NCI-H524 (cell line): ENCODE results near the gene RBMS3.
"Not testable (repeated sequence)": the region's sequence is repeated elsewhere in the genome, so short reads cannot be mapped to it uniquely, and the experiment has no call there.

Source experiments
- DNase-seq, 2 experiments: peaks; one replicate each; lab custom pipeline; 2025; lab: John Stamatoyannopoulos, UW

The RBMS3 gene

DNA sequence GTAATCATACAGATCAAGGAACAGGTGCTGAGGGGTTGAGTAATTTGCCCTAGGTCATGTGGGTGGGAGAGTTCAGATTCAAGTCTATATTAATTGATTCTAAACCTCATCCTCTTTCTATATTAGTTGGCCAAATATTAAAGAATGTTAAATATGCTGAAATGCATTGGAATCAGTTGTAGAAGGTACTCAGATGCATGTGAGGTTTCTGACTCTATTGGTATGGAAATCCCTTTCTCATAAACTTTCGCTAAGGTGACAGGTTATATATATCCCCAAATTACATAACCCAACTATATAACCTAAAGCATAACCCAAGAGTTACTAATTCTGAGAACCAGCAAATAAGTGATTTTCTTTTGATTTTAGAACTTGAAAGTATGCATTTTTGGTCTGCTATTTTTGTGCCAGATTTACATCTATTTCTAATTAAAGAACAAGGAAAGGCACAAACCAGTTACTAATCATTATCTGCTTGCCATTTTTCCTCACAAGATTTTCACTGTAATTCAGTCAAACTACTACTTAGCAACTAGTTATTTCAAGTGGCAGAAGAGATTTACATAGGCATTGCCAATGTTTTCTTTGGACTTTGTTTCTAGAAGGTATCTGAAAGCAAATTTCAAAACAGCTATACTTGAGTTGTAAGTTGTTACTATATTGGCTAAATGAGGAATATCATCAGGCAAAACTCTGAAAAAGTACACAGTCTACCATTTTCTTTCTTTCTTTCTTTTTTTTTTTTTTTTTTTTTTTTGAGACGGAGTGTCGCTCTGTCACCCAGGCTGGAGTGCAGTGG, 201.3 kb downstream of the RBMS3 start:
- no peak for DNase-seq

DNA sequence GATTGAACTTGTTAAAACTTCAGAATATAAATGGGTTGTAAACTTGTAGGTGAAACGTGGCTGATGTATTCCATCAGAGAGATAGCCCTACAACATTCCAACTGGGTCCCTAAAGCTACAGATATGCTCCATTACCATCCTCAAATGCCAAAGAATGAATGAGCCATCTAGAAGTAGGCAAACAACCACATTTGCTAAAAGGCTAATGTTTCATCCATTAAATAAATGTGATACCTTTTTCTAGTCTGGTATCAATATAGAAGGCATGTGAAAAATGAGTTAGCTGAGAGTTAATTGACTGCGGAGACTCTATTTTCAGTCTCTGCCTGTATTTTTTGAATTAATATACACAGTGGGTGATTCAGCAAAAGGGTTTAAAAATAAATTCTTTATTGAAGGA, 203.8 kb downstream of the RBMS3 start:
- no peak for DNase-seq

DNA sequence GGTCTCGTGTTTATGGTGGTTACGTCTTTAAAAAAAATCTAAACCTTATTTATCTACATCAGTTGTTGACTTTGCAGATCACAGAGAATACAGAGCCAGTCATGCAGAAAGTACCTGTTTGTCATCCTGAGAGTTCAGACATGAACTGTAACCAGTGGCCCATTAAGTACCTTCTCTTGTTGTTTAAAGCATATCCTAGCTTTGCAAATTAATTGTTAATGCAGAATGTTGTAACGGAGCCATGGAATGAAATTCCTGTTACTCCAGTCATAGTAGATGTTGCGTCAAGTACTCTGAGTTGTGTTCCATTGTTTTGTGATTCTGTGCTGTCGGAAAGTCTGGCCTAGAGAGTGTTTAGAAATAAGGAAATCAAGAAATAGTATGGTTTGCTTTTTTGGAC, 205.2 kb downstream of the RBMS3 start:
- no peak for DNase-seq

DNA sequence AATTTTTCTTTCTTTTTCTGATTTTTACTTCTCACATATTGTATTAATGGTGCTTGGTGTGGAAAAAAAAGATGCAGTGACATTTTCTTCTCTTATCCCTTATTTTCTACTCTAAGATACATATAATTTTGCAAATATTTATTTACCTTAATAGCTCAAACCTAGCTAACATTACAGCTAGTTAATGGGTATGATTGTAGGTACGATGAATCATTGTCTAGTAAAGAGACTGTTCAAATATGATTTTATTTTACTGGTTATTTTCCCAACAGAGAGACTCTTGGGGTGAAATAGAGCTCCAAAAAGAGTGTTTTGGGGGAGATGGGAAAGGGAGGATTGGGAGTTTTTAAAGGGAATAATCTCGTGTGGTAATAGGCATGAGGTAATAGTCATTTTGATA, 206.0 kb downstream of the RBMS3 start:
- no peak for DNase-seq

DNA sequence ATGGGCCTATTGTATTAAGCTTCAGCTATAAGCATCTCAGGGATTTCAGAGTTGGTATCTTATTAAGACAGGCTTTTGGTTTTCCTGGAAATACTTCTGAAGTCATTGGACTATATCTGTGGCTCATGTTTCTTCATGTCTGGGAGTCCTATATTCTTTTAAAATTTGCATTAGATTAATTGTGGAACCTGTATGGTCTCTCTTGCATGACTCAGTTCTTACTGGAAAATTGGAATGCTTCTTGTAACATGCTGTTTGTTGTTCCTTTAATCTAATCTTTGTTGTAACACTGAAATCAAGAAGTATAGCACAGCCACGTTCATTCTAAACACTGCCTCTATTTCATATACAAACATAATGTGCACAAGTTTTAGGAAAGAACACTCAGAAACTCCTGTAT, 208.1 kb downstream of the RBMS3 start:
- no peak for DNase-seq

DNA sequence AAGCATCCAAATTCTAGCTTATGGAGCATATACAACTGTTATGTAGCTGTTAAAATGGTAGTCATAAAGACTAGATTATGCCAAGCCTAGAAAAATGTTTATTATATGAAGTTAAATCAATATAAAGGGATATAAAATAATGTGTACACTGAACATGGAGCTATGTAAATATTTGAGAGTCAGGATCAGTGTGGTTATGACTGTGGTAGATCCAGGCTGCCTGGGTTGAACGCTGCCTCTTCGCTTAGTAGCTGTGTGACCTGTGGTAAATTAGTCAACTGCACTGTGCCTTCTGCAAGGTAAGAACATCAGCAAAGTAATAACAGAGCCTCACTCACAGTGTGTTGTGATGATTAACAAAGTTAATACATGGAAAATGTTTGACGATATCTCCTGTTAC, 212.2 kb downstream of the RBMS3 start:
- DNase-seq, result no peak

DNA sequence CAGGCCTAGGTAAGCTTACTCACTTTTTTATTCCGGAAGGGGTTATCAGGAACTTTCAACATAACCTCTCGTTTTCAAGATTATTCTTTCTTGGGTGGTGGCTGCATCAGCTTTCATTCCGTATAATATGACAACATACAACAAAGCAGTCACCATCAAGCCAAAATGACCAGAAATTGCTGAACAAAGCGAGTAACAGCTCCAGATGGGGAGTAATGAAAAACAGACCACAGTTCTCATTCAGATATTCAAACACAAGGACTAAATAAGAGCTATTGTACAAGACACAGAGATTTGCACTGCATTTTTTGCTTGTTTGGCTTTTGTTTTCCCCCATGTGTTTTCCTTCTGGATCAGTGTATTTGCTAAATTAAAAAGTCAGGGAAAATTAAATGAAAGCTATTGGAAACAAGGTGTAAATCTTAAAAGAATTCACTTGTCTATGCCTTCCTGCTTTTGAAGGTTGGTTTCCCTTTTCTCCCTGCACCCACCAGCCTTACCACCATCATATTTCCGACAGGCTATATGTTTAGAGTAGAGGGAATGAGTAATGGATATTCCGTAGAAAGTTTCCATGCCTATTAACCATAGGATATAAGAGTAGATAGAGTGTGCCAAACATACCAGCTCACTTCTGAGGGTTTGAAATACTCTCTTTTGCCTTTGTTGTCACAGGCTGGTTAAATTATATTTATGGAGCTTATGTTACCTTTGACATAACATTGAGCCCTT, 213.6 kb downstream of the RBMS3 start:
- no peak for DNase-seq

DNA sequence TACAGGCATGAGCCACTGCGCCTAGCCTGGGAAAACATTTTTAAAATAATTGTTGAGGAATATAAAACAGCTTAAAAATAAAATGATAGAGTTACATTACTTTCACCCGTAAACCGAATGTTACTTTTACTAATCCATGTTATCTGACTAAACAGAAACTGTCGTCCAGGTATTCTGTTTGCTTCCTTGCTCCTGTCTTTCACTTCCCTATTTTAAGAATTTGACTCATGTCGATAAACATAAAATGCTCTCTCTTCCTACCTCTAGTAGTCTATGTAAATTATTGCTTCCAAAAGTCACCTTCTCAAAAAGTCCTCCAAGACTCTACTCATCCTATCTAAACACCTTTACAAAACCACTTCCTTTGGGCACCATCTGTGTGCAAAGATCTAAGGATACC, 216.4 kb downstream of the RBMS3 start:
- no peak for DNase-seq

DNA sequence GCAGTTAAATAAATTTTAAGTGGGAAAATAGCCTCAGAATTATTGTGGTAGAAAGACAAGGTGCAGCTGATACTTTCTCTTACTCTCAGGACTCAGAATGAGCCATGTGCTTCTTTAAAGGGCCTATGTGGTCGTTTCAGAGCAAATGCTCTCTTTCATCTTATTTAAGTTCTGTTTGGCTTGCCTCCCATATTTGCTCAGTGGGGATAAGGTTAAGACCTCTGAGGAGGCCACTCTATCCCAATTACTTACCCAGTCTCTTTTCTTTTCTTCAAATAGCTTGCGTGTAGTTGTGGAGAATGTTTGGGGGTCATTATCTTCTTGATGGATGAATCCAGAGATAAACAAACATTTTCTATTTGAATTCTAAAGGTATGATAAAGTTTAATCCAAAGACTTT, 221.9 kb downstream of the RBMS3 start:
- DNase-seq, result no peak

DNA sequence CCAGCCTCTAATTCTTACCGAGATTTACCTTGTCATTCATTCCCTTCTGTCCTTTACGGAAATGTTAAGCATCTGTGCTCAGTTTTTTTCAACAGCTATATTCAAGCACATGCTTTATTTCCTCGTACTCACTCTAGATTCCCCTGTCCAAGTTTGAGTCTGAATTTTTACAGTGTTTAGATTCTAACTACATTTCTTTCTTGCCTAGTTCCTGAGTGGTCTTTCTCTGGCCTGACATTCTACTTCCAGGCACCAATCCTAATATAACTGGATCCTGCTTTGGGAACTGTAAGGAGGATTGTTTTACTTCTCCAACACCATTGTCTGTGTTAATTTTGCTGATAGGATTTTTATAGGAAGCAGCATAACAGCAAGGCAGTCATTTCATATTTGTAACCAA, 222.4 kb downstream of the RBMS3 start:
- no peak for DNase-seq

DNA sequence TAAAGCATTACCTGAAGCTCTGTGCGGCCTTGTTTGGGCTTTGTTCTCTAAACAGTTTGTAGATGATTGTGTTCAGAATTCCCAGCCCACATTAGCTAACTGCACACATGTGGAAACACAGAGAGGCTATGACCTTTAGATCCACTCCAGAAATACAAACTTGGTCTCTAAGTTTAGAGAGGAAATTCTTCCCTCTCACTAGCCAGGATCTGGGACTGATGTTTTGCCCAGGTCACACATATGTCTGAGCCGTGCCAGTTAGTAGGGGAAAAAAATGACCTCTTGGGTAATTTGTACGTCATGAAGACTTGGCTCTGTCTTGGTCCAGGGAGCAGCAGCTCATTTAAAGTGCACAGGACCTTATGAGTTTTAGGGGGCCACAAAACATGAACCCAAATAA, 223.1 kb downstream of the RBMS3 start:
- DNase-seq, result no peak

DNA sequence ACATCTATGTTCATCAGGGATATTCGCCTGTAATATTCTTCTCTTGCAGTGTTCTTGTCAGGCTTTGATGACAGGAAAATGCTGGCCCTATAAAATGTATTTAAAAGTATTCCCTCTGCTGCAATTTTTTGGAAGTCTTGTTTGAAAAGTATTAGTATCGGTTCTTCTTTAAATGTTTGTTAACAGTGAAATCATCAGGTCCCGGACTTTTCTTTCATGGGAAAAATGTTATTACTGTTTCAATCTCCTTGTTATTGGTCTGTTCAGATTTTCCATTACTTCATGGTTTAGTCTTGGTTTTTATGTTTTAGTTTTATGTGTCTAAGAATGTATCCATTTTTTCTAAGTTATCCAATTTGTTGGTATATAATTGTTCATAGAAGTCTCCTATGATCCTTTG, 225.6 kb downstream of the RBMS3 start:
- no peak for DNase-seq

DNA sequence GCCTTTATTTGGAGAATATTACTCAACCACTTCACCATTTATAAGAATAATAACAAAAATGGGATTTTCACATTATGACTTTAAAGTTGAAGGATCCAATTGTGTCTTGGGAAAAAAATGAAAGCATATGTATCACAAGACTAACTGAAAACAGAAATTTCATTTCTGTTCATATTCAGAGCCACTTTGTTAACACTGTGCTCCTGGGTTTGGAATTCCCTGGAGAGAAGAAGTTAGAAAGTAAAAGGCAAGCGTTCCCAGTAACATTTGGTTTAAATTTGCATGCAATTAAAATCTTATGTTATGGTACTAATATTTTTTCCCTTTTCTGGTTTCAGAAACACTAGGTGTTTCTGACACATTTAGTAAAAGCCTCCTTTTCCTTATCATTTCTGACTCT, 230.8 kb downstream of the RBMS3 start:
- no peak for DNase-seq

DNA sequence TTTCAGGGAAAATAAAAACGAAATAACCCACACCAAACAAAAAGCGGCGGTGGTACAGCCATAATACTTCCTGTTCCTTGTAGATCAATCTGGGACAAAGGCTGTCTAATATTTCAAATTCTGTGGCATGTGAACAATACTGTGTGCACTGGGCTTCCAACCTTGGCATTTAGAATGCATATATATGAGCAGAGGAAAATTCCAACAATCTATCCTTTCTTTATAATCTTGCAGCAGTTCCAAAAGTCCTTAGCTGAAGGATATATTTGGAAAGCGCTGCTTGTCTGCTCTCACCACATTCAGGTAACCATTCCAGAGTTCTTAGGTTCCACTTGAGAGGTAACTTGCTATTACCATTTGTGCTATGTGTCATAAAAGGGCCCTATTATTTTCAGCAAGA, 231.8 kb downstream of the RBMS3 start:
- DNase-seq, result no peak

DNA sequence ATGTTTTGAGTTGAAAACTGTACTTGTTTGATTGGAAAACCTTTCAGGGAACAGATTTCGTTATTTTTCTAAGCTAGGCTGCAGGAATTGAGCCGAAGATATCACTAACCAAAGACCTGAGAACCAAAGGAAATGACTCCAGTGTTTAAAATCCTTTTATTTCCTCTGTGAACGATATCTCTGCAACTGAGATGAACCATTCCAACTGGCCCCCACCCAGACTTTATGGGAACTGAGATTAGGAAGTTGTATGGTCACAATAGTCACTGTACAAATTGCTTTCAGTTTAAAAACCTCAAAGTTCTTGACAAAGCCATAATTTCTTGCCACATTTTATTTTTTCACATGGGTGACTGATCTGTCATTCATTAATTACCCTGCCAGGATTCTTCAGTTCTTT, 232.4 kb downstream of the RBMS3 start:
- DNase-seq, result no peak

DNA sequence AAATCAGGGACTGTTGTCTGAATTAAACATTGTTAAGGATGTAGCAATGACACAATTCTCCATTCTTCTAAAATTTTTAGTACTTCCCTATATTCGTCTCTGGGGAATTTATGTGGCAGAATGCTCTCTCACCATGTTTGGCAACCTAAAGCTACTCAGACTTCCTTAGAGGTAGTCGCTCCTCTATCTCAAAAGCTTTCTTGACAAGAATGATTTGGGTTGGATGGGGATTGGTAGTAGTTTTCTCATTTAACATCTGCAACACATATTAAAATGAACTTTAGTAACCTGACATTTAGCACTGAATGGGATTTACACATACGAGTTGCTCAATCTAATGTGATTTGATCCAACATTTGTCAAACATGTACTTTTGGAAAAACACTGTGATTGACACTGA, 233.3 kb downstream of the RBMS3 start:
- no peak for DNase-seq

DNA sequence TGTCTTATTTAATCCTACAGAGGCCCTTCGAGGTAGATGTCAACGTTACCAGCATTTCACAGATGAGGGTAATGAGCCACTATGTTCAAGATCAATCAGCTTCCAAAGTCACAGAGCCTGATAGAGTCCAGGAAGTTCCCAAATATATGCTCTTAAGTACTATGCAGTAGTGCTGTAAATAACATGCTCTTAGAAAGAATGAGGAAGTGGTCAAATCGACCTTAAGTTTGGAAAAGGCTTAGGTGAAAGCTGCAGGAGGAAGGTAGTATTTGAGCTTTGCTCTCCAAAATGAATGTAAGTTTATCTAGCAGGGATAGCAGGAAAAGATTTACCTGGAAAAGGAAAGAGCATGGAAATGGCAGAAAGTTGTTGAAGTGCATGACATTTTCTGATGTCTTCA, 234.0 kb downstream of the RBMS3 start:
- DNase-seq, result no peak

DNA sequence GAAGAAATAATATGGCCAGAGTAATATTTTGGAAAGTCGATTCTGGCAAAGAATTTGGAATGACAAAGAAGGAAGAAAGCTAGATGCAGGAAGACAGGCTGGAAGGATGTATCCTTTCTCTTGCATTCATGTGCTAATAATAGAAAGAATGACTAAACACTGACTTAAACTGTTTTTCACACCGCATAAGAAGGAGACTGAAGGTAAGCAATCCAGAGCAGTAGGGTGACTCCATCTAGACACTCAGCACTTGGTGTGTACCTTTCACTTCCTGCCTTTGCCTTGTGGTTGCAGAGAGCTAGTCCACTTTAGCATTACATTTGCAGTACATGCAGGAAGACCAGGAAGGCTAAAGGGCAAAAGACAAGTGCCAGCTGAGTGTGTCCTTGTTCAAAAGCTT, 234.6 kb downstream of the RBMS3 start:
- DNase-seq, result no peak

DNA sequence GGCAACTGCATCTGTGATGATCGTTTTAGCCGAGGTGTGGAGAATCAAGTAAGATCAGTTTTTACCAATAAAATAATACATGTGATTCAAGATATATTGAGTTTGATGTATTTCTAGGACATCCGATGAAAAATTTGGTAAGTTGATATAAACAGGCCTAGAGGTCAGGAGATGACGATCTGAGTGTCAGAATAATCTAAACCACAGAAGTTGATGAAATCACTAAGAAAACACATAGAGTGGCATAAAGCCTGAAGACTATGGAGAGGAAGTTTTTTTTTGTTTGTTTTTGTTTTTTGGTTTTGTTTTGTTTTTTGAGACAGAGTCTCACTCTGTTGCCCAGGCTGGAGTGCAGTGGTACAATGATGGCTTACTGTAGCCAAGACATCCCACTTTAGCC, 235.3 kb downstream of the RBMS3 start:
- DNase-seq, result no peak

DNA sequence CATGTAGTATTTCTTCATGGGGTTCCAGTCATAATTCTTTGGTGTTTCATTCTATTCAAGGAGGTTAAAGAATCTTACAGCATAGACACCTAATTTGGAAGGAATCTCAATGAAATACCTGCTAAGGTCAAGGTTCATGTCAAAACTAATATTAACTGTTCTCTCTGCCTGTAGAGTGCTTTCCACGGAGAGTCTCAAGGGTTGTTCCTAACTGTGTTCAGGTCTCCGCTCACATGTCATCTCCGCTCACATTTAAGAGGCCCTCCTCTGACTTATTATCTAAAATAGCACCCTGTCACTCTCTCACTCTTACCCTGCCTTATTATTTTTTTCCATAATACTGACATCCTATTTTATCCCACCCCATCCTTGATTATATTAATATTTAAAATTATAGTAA, 239.9 kb downstream of the RBMS3 start:
- DNase-seq, result no peak

DNA sequence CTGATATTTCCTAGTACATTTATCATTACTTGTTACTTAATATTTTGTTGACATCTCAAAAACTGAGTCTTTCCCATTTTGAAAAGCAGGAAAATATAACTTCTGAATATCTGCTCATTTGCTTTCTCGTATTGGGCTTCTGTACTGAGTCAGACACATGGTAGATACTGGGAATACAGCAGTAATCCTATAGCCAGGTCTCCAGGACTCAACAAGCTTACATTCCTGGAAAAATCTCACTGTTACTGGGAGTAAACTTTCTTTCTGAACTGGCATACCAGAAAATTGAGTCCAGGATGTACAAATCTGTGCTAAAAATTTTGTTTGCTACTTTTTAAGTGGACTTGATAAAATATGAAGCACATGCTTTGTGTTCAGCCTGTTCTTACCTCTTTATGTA, 240.4 kb downstream of the RBMS3 start:
- DNase-seq, result no peak

DNA sequence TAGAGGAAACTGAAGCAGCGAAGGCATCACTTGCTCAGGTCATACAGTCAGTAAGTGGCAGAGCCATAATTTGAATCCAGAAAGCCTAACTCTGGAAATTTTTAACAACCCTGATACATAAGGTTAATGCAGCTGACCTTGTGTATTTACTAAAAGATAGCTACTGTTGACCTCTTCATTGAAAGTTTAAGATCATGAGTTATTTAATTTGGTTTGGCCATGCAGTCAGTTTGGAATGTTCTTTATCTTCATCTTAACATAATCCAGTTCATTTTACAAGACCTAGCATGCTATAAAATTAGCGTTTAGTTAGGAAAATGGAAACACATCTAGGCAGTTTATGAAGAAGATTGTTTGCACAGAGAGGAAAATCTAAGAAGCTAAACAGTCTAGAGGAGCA, 240.9 kb downstream of the RBMS3 start:
- no peak for DNase-seq

DNA sequence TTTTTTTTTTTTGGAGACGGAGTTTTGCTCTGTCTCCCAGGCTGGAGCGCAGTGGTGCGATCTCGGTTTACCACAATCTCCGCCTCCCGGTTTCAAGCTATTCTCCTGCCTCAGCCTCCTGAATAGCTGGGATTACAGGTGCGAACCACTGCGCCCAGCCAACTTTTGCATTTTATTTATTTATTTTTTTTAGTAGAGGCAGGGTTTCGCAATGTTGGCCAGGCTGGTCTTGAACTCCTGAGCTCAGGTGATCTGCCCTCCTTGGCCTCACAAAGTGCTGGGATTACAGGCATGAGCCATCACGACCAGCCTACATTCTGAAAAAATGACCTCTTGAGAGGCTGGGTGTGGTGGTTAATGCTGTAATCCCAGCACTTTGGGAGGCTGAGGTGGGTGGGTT, 243.6 kb downstream of the RBMS3 start:
- DNase-seq, result not testable (repeated sequence)
